GM21528 (cell line): Measurements from ENCODE around the gene CHN2.
A peak's percentile ranks its signal among the peaks of the same experiment; 100 is the strongest.

Source experiments
- ATAC-seq: cut with Tn5 transposase; IDR thresholded peaks from one replicate; pipeline ENCODE4 v1.9.1; 2021; ENCODE audit warnings: mild to moderate bottlenecking, moderate library complexity; ENCODE audit not compliant: unreplicated experiment, low FRiP score

CHN2 gene

DNA sequence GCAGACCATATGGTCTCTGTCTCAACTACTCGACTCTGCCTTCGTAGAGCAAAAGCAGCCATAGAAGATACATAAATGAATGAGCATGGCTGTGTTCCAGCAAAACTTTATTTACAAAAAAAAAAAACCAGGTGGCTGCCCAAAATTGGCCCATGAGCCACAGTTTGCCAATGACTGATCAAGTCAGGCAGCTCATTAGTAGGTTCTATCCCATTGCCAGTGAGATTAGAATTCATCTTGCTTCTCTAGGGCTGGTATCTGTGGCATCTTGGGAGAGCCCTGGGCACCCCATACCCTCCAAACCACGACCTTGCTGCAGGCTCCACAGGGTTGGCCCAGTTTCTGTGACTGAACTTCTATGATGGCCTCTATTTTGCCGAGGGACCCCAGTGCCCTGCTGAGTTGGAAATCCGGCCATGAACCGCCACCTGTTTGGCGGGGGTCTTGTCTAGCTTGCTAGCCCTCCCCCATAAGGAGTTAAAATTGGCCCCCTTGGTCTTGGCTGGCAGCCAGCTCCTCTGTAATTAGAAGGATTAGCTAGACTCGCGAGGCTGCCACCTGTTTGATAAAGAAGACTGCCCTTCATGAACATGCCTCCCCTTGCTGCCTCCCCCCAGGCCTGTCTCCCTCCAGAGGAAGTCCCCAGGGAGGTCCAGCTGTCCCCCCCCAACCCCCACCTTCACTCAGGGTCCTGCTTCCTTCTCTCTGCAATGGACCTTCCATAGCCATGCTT lies 83.9 kb downstream of the CHN2 start:
- no peak for ATAC-seq

DNA sequence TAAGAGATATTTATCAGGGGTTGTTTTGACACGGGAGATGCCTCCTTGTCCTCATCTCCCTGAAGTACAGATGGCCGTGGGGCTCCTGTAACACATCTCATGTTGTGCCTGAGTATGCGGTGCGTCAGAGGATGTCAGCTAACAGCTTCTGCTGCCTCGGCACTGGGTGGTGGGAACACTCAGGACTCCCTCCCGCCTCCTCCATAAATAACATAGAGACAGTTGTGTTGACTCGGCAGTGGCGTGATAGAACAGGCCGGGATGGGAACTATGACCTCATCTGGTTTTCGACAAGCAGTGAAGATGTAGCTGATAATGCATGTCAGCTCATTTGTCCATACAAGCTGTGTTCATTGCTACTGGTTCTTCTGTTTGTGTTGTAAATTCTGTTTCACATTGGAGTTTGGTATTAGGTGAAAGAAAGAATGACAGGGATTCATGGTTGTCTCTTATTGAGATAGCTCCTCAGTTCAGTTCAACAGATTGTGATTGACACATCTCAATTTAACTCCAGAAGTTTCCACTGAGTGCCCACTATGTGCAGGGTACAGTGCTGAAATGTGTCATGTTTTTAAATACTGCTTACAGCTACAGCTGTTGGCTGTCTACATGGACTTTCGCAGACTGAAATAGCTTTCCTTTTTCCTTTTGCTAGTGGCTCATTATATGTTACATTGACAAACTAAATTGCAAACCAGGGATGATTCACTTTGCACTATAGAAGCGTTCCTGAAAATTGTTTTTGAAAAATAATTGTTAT lies 87.4 kb downstream of the CHN2 start:
- no peak for ATAC-seq

DNA sequence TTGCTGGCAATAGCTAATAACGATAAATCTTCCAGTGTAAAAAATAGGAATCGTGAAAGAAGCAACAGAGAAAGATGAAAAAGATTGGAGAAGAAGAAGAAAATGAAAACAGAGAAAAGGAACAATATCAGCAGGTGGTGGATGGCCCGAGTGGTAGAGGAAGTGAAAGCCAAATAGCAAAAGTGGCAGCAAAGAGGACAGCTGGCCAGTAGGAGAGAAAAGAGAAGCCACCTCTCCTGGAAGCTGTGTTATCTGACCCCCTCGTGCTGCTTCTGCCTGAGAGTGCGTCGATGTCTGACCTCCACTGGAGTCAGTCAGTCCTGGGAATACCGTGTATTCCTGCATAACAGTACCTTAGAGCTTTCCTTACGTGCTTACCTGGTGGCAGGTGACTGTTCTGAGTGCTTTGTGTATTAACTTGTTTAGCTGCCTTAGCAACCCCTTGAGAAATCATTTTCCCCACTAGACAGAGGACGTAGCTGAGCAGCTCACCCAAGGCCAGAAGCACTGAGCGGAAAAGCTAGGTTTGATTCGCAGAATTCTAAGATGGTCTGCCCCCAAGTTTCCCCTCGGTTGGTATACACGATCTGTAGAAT lies 88.3 kb downstream of the CHN2 start:
- no peak for ATAC-seq

DNA sequence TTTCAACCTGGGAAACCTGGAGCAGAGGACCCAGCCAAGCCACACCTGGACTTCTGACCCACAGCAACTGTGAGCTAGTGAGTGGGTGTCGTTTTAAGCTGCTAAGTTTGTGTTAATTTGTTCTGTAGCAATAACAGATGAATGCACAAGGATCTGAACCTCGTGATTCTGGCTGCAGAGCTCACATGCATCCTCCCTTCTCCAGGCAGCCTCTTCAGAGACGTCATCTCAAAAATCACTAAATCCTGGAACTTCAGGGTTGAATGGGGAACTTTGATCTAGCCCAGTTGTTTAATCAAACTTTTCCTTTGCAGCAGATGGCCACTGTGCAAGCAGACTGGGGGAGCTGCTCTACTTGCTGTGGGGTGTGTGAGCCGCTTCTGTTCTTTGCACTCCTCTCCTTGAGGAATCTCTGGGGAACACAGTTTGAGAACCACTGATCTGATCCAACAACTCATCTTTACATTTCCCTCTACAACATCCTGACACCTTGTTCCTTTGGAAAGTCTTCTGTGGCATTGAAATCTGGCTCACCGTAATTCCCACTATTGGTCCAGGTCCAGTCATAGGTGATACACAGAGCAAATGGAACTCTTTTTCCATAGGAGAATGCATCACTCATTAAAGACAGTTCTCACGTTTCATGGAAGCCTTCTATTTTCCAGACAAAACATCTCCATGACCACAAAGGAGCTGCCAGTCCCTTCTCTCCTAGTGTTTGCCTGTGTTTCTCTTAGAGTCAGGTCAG lies 90.3 kb downstream of the CHN2 start:
- ATAC-seq = no peak

DNA sequence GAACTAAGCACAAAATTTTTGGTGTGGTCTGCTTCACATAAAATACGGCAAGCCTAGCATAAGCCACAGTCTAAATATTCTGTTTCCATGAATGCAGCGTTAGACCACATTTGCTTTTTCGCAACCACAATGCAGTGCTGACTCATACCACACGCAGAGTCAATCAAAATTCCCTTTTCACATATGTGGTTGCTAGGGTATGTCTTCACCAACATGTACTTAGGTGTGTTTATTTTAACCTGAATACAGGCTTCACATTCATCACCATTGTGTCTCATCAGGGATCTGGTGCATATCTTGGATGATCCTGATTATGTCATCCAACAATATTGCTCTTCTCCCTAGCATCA lies 90.8 kb downstream of the CHN2 start:
- peak; percentile 56 for ATAC-seq

DNA sequence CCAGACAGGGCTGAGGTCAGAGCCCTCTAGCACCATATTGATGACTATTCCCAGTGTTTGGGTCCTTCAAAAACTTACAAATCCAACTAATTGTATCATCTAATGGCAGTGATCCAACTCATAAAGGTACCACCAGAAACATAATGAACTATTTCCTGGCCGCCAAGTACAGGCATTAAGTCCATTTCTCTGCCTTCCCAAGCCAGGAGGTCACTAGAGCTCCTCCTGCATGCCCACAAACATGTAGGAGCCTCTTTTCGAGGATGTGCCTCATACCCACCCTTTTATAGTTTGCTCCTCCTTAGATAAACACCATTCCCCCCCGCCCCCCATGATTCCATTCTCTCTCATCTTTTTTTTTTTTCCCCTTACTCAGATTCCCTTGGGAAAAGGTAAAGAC lies 91.3 kb downstream of the CHN2 start:
- no peak for ATAC-seq

DNA sequence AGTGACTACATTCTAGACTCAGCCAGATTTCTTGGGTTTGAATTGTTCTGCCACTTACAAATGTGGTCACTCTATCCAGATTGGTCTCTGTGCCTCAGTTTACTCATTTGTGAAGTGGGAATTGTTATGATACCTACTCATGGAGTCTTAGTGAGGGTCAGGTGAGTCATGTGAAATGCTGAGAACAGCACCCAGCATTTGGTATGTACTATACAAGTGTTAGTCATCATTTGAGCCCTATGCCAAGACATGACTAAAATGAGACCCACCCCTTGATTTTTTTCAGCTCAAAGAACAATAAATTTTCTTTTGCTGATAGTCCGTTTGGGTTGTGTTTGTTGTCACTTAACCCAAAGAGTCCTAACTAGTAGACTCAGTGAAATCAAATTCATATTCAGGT lies 92.8 kb downstream of the CHN2 start:
- ATAC-seq = no peak

DNA sequence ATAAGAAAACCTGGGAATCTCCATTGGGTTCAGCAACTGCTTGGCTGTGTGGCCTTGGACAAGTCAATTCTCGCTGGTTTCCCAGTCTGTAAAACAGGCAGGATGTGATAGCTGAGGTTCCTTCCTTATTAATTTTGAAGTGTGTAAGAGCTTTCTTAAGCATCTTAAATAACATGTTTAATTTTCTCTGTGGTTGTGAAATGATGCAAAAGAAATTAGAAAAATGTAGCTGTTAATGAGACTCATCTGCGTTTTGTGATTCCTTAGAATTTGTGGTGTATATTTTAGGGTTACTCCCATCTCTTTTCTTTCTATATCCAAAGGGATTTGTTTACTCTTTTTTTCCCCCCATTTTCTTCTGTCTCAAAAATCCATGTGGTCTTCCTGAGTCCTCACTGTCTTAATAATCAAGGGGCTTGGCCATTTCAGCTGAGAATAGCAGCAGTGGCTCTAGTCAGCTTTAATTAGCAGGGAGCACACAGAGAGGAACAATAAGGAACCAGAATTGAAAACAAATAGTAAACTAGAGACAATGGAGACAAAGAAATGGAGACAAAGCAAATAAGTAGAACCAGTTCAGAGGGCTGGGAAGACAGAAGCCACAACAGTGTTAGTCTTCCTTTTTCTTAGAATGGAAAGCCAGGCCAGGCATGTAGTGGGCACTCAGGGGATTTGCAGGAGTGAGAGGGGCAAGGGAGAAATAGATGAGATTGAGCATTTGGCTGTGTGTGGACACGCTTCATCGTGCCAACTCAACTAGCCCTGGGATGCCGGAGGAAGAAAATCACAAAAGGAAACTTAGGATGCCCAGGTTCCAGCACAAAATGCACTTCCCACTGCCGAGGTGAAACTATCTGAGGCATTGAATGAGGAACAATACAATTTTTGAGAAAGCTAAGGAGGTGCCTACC lies 93.9 kb downstream of the CHN2 start:
- no peak for ATAC-seq

DNA sequence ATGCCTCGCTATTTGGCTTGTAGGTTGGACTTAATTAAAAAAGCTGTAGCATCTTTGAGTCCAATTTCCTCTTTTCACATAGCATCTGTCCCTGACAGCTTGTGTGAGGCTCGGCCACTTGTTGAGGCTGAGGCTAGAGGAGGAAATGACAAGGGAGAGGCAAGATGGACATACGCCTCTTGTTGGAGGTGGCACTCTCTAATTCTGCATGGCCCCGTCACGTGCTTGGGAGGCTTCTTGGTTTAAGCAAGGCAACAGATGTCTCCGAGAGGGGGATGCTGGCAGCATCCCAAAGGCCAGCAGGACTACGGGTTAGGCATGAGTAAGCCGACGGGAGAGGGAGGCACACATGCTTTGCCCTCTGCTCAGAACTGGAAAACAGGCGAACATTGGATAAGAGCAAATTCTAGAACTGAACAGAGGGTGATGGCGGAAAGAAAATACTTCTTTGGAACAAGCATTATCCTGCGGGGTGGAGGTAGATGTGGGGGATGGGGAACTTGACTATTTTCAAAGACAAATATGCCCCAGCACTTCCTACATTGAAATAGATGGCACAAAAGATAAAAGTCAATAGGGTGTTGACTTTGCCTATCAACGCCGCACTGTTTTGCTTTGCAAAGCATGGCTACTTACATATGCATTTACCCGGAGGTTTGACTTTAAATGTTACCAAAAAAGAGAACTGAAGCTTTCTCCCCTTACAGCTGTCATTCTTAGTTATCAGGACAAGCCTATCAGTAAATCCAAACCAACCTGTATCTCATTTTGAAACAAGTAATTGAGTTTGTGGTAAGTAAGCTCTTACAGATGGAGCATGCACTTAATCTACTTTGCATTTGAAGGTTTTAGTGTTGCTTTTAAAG lies 94.8 kb downstream of the CHN2 start:
- peak; percentile 69 for ATAC-seq

DNA sequence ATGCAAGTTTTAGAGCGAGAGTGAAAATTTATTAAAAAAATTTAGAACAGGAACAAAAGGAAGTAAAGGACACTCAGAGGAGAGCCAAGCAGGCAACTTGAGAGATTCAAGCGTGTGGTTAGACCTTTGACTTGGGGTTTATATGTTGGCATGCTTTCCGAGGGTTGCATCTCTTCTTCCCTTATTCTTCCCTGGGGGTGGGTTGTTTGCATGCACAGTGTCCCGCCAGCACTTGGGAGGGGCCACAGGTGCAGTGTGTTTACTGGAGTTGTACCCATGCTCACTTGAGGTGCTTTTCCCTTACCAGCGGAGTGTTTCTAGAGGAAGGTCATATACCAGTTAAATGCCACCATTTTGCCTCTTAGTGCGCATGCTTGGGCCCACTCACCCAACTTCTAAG lies 96.3 kb downstream of the CHN2 start:
- no peak for ATAC-seq

DNA sequence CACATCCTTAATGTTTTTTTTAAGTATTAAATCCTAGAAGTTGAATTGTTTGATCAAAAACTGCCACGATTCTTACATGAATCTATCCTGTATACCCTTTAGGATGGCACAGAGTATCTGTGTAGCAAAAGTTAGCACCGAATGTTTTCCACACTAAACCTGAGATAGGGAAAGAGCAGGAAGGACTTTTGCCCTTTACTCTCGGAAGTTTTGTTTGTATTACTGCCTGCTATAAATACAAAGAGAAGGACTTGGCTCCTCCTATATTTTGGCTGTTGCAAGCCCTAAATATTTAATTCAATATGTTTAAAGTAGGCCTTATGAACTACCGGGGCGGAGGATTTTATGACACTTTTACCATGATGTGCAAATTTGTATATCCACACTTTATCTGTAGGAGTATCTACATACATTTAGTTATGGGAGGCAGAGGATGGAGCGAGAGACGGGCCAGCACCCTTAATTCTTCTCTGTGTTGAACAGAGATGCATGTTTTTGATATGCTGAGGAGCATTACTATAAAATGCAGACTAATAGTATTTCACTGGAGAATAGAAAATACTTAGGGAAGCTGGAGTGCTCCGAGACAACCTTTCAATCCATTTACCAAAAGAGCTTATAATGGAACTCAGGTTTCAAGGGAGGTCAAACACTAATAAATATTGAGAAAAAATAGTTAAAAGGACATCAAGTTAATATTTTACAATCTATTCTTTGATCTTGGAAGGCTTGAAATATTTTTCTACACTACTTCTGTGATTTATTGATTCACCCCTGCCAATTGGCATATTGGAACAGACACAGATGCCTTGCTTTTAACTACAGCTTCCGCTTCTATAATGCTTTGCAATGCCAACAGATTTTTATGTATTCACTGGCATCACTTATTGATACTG lies 97.4 kb downstream of the CHN2 start:
- ATAC-seq = no peak

DNA sequence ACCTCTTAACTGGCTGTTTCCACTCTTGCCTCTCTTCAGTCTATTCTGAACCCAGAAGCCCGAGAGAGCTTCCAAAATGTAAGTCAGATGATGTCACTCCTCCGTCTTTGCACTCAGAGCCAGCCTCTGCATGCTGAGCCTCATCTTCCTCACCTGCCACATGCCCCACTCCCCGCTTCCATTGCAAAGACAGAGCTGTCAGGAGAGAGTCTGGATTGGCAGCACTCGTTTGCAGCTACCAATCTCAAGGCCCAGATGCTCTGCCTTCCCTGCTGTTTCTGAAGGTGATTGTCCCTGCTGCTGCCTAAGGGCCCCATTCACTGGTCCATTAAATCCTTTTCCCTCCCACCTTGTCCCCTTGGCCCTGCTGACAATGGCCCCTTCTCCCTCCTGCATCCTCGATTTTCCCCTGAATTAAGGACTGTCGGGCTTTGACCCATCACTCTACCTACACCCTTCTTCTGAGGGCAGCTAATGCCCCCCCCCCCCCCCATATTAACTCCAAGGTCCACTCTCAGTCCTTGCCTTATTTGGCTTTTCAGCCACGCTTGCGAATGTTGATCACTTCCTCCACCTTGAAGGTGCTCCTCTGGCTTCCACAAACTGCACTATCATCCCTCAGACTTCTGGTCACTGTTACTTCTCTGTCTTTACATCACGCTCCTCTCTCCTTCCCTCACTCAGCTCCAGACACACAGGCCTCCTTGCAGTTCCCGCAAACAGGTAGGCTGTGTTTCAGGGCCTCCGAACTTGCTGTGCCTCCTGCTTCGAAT lies 98.5 kb downstream of the CHN2 start:
- ATAC-seq = no peak

DNA sequence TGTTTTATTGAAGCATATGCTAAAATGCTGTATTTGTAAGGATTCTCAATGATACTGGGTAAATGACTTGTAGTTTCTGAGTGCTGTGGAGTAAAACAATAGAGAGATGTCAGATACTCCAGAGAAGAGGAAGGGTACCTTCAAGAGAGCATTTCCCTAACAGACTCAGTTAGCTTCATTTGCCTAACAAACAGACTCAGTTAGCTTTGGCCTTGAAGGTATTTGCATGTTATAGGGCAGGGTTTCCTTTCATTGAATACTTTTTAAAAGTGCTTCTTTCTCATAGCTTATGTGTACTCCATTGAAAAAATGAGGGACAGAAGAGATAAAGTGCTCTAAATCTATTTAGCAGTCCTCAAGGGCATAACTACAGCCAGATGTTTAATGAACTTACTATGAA lies 101.8 kb downstream of the CHN2 start:
- ATAC-seq = no peak

DNA sequence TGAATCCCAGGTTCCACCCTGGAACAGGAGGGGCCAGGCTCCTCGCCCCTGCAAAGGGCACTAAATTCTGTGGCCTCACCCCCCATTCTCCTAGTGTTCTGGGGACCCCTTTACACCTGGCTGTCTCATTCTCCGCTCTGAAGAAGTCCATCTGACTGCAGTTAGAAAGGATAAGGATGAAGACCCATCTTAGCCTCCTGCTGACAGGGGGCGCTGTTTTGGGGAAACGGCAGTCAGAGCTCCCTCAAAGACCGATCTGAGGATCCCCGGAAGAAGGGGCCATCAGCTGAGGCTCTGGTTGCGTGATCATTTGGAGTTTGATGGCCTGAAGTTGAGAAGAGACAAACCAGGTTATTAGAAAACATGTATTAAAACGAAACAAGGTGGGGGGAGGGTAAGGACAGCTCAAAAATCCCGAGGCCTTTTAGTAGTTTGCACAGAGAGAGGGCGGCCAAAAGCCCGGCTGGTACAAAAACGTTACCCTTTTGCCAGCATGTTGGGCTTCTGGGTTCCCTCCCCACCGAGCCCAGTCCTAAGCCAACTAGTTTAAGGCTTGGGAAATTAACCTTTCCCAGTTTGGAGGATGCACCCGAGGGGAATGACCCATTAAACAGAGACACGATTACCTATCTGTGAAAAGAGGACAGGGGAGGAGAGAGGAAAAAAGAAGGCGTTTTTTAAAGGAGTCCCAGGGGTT lies 102.8 kb downstream of the CHN2 start:
- no peak for ATAC-seq

DNA sequence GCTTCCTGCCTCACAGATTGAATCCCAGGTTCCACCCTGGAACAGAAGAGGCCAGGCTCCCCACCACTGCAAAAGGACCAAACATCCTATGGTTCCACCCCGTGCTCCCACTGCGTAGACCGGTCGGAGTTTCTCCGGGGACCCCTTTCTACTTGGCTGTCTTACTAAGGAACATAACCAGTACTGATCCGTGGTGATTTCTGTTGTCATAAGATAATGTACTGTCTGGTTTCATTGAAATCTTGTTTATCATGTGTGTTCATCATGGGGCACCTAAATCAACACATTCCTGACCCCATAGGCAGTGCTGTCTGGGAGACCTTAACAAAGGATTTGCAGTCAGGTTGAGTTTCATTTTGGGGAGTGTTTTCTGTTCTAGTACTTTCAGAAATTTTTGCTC lies 104.5 kb downstream of the CHN2 start:
- no peak for ATAC-seq

DNA sequence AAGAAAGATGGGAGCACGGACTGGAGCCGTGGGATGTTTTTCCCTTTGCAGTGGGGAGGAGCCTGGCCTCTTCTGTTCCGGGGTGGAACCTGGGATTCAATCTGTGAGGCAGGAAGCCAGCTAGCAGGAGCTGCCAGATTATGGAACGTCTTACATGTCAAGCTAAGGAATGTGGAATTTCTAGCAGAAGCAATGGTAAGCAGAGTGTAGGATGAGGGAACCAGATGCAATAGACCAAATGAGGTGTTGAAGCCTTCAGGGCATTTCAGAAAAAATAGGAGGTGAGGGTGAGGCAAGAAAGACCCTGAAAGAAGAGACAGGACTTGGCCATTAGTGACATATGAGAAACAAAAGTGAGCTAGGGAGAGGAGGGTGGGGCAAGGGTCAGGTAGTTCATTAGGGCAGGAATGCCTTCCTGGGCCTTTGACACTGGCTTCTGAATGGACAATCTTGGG lies 105.5 kb downstream of the CHN2 start:
- ATAC-seq = no peak

DNA sequence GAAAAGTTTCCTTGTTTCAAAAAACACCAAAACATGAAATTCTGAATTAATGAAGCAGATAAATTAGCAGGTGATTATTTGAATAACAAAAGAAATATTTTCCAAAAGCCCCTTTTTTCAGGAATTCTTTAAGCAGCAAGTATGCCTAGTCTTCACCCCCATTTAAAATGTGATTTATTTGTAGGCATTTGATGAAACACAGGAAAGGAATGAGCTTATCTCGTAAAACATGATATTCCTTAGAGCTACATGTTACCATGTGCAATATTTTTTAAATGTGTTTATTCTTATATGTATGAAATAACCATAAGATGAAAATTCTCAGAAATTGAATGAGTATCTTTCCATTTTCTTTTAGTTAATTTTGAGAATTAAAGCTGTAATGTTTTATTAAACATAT lies 106.1 kb downstream of the CHN2 start:
- no peak for ATAC-seq
